ENCODE data around the gene CACNA2D4. TPM values are rescaled to one million over a fixed set of nuclear protein-coding genes. Genes with fewer than 3 reads are reported as not detected.

Gene CACNA2D4
- total RNA-seq, 1 experiment from 2014 or later: 1.7 TPM

DNA sequence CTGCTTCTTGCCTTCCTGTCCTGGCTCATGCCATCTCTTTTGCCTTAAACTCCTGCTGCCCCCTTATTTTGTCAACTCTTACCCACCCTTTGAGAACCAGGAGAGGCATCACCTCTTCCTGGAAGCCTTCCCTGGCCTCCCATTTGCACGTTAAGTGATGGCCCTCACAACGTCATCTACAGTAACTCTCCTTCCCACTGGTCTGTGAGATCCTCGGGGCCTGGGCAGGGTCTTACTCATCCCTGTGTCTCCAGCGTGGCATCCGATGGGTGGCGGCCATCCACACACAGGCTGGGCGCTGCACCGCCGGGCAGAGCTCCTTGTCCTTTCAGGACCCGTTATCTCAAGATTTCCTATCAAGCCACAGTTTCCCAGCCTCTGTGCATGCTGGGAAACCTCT, 16.8 kb upstream of the CACNA2D4 start:
- no peak overlapping the region for H3K4me2 ChIP-seq (ENCODE audit: low read length)
- POLR2A ChIA-PET: no interaction called here
- intact Hi-C loops (cut with micrococcal nuclease): no loop called here

More for the DNA sequence above, 16.8 kb upstream of the CACNA2D4 start:
- ATAC-seq (no peak), DNase-seq (ENCODE audit: low read depth, low spot score) (no peak)
- H3K9ac ChIP-seq (ENCODE audit: low read length): no peak overlapping the region
- H3K27me3 ChIP-seq (ENCODE audit: insufficient read depth, low read length): no peaks in the 10 kb centered on the region
- no peaks in the 10 kb centered on the region for H3K36me3 ChIP-seq (ENCODE audit: control insufficient read depth in 1 of 2, insufficient read depth in 2 of 2, low read length in 2 of 2)
- H2AFZ ChIP-seq (ENCODE audit: low read depth, low read length, poor library complexity, severe bottlenecking): no peak overlapping the region
- TF ChIP-seq RAD21 (IDR thresholded peaks at IDR 0.05; ENCODE audit: low read depth) (no peak), SRF (IDR thresholded peaks at IDR 0.05; ENCODE audit: low read depth) (no peak), TCF7L2 (IDR thresholded peaks at IDR 0.05; ENCODE audit: borderline replicate concordance, extremely low read depth, insufficient read depth, insufficient read length) (no peak), SIN3A (IDR thresholded peaks at IDR 0.05; ENCODE audit: low read depth) (no peak), CBX3 (IDR thresholded peaks at IDR 0.05; ENCODE audit: low read depth) (no peak), ELF1 (IDR thresholded peaks at IDR 0.05; ENCODE audit: borderline replicate concordance, low read depth) (no peak), ZFX (IDR thresholded peaks at IDR 0.05) (no peak), JUND (IDR thresholded peaks at IDR 0.05) (no peak), ZNF274 (IDR thresholded peaks at IDR 0.05; ENCODE audit: low read depth, low read length) (no peak), POLR2A (IDR thresholded peaks at IDR 0.05; ENCODE audit: borderline replicate concordance, extremely low read depth, insufficient read depth, insufficient read length) (no peak), YY1 (IDR thresholded peaks at IDR 0.05; ENCODE audit: extremely low read depth, insufficient replicate concordance, low read depth, low read length) (no peak), EZH2 (IDR thresholded peaks at IDR 0.05) (no peak), FOSL1 (IDR thresholded peaks at IDR 0.05; ENCODE audit: low read depth) (no peak), EZH2phosphoT487 (IDR thresholded peaks at IDR 0.05; ENCODE audit: borderline replicate concordance) (no peak), SP1 (IDR thresholded peaks at IDR 0.05; ENCODE audit: low read depth) (no peak), CEBPB (IDR thresholded peaks at IDR 0.05; ENCODE audit: low read depth) (no peak), POLR2AphosphoS5 (IDR thresholded peaks at IDR 0.05; ENCODE audit: low read depth, low read length) (no peak)
- TF ChIP-seq, protein P1, sequence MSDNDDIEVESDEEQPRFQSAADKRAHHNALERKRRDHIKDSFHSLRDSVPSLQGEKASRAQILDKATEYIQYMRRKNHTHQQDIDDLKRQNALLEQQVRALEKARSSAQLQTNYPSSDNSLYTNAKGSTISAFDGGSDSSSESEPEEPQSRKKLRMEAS (IDR thresholded peaks at IDR 0.05): no peak
- TF ChIP-seq, protein P2, sequence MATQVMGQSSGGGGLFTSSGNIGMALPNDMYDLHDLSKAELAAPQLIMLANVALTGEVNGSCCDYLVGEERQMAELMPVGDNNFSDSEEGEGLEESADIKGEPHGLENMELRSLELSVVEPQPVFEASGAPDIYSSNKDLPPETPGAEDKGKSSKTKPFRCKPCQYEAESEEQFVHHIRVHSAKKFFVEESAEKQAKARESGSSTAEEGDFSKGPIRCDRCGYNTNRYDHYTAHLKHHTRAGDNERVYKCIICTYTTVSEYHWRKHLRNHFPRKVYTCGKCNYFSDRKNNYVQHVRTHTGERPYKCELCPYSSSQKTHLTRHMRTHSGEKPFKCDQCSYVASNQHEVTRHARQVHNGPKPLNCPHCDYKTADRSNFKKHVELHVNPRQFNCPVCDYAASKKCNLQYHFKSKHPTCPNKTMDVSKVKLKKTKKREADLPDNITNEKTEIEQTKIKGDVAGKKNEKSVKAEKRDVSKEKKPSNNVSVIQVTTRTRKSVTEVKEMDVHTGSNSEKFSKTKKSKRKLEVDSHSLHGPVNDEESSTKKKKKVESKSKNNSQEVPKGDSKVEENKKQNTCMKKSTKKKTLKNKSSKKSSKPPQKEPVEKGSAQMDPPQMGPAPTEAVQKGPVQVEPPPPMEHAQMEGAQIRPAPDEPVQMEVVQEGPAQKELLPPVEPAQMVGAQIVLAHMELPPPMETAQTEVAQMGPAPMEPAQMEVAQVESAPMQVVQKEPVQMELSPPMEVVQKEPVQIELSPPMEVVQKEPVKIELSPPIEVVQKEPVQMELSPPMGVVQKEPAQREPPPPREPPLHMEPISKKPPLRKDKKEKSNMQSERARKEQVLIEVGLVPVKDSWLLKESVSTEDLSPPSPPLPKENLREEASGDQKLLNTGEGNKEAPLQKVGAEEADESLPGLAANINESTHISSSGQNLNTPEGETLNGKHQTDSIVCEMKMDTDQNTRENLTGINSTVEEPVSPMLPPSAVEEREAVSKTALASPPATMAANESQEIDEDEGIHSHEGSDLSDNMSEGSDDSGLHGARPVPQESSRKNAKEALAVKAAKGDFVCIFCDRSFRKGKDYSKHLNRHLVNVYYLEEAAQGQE (IDR thresholded peaks at IDR 0.05; ENCODE audit: low read depth): no peak
- TF ChIP-seq, protein P3, sequence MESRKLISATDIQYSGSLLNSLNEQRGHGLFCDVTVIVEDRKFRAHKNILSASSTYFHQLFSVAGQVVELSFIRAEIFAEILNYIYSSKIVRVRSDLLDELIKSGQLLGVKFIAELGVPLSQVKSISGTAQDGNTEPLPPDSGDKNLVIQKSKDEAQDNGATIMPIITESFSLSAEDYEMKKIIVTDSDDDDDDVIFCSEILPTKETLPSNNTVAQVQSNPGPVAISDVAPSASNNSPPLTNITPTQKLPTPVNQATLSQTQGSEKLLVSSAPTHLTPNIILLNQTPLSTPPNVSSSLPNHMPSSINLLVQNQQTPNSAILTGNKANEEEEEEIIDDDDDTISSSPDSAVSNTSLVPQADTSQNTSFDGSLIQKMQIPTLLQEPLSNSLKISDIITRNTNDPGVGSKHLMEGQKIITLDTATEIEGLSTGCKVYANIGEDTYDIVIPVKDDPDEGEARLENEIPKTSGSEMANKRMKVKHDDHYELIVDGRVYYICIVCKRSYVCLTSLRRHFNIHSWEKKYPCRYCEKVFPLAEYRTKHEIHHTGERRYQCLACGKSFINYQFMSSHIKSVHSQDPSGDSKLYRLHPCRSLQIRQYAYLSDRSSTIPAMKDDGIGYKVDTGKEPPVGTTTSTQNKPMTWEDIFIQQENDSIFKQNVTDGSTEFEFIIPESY (IDR thresholded peaks at IDR 0.05; ENCODE audit: extremely low read depth, insufficient replicate concordance, low read length): no peak
- no peaks in the 10 kb centered on the region for H3K9me2 ChIP-seq (ENCODE audit: insufficient read depth)
- CTCF ChIA-PET: no interaction called here
- RAD21 ChIA-PET (ENCODE audit: low non-redundant PET in 1 of 2, low total read pairs in 2 of 2, uncharacterized antibody in 2 of 2, unreplicated experiment in 2 of 2): no interaction called here
- no TSS peak for BruUV-seq (replicated peaks)
- no peaks in the 10 kb centered on the region for H4K20me1 ChIP-seq (ENCODE audit: insufficient read depth)
- no peak overlapping the region for H3K27ac ChIP-seq (ENCODE audit: low read depth, low read length)
- H3K9me3 ChIP-seq (ENCODE audit: control insufficient read depth in 1 of 2, insufficient read depth in 1 of 2, low read depth in 1 of 2, low read length in 2 of 2): no peaks in the 10 kb centered on the region
- no peaks in the 10 kb centered on the region for H3K79me2 ChIP-seq (ENCODE audit: insufficient read depth, low read length)
- no peak overlapping the region for H3K4me3 ChIP-seq (replicated peaks in 1 of 2; ENCODE audit: low read depth in 1 of 2, low read length in 2 of 2)
- H3K4me1 ChIP-seq (ENCODE audit: control insufficient read depth in 1 of 2, insufficient read depth in 2 of 2, low read length in 2 of 2): no peaks in the 10 kb centered on the region
